ENCODE measurements around the gene LIPF. TPM values are rescaled to one million over a fixed set of nuclear protein-coding genes. Genes with fewer than 3 reads are reported as not detected.
A peak's percentile ranks its signal among the peaks of the same experiment; 100 is the strongest.
"Not testable (repeated sequence)": the region's sequence is repeated elsewhere in the genome, so short reads cannot be mapped to it uniquely, and the experiment has no call there.

The LIPF gene
- total and polyA plus RNA-seq, 2 experiments from 2014 or later, result not detected

GRCh38 chr10:88707429-88708155 lies 43.4 kb downstream of the LIPF start (continued):
- TF ChIP-seq JUNB (IDR thresholded peaks at IDR 0.05; ENCODE audit: unreplicated experiment) (no peak), STAT1 (IDR thresholded peaks at IDR 0.05; ENCODE audit: unreplicated experiment) (no peak)

DNA sequence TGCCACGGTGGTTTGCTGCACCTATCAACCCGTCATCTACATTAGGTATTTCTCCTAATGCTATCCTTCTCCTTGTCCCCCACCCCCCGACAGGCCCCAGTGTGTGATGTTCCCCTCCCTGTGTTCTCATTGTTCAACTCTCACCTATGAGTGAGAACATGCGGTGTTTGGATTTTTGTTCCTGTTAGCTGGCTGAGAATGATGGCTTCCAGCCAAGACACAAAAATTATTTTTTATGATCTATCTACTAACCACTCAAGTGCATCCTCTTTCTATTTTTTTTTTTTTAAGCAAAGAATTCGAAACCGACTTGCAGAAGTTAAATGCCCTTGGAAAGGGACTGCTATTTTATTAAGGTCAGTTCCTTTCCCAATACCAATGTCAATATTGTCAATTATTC lies 45.1 kb downstream of the LIPF start:
- not testable (repeated sequence) for H3K36me3 ChIP-seq (ENCODE audit: insufficient read depth); H2AFZ ChIP-seq; H3K27ac Mint-ChIP-seq; DNase-seq (ENCODE audit: low spot score); H3K79me2 ChIP-seq (replicated peaks; ENCODE audit: insufficient read depth); ATAC-seq; H4K20me1 ChIP-seq (replicated peaks; ENCODE audit: insufficient read depth); H3K9me3 Mint-ChIP-seq; H3K4me3 ChIP-seq; H3K36me3 Mint-ChIP-seq (ENCODE audit: low read depth); H3K9me2 ChIP-seq (ENCODE audit: insufficient read depth); H3K4me2 ChIP-seq; H3F3A ChIP-seq (replicated peaks; ENCODE audit: low read depth); H3K27ac ChIP-seq (ENCODE audit: low read depth); H3K4me1 ChIP-seq (ENCODE audit: insufficient read depth)
- peaks cover 84% of the 10 kb centered on the region for H3K27me3 ChIP-seq (ENCODE audit: insufficient read depth)
- H3K4me1 Mint-ChIP-seq, result peaks cover 32% of the 10 kb centered on the region
- peak overlapping the region; percentile 5; the same call in 2 of the 3 replicates for H3K4me3 Mint-ChIP-seq
- peaks cover 18% of the 10 kb centered on the region for H3K27me3 Mint-ChIP-seq (ENCODE audit: insufficient read depth, low read depth, poor library complexity)

GRCh38 chr10:88715517-88715916 lies 51.3 kb downstream of the LIPF start:
- H3K9me3 Mint-ChIP-seq, result no peaks in the 10 kb centered on the region
- Histone ChIP-seq H3K9me2 (ENCODE audit: insufficient read depth) (no peaks in the 10 kb centered on the region), H3K4me2 (no peak overlapping the region), H2AFZ (no peak overlapping the region), H3K27ac (ENCODE audit: low read depth) (no peak overlapping the region), H3K79me2 (replicated peaks; ENCODE audit: insufficient read depth) (no peaks in the 10 kb centered on the region), H3K27me3 (ENCODE audit: insufficient read depth) (peaks cover 35% of the 10 kb centered on the region), H3K4me1 (ENCODE audit: insufficient read depth) (no peaks in the 10 kb centered on the region), H3K4me3 (no peak overlapping the region), H4K20me1 (replicated peaks; ENCODE audit: insufficient read depth) (no peaks in the 10 kb centered on the region; the same call in 1 of the 2 replicates), H3F3A (replicated peaks; ENCODE audit: low read depth) (no peaks in the 10 kb centered on the region), H3K36me3 (ENCODE audit: insufficient read depth) (no peaks in the 10 kb centered on the region)
- H3K36me3 Mint-ChIP-seq (ENCODE audit: low read depth), result no peaks in the 10 kb centered on the region
- H3K27me3 Mint-ChIP-seq (ENCODE audit: insufficient read depth, low read depth, poor library complexity), result no peaks in the 10 kb centered on the region
- ATAC-seq (no peak), DNase-seq (ENCODE audit: low spot score) (no peak)
- peaks cover 5% of the 10 kb centered on the region; the same call in 2 of the 3 replicates for H3K4me1 Mint-ChIP-seq
- H3K27ac Mint-ChIP-seq, result no peak overlapping the region
- no peak overlapping the region for H3K4me3 Mint-ChIP-seq
- TF ChIP-seq, protein P1, sequence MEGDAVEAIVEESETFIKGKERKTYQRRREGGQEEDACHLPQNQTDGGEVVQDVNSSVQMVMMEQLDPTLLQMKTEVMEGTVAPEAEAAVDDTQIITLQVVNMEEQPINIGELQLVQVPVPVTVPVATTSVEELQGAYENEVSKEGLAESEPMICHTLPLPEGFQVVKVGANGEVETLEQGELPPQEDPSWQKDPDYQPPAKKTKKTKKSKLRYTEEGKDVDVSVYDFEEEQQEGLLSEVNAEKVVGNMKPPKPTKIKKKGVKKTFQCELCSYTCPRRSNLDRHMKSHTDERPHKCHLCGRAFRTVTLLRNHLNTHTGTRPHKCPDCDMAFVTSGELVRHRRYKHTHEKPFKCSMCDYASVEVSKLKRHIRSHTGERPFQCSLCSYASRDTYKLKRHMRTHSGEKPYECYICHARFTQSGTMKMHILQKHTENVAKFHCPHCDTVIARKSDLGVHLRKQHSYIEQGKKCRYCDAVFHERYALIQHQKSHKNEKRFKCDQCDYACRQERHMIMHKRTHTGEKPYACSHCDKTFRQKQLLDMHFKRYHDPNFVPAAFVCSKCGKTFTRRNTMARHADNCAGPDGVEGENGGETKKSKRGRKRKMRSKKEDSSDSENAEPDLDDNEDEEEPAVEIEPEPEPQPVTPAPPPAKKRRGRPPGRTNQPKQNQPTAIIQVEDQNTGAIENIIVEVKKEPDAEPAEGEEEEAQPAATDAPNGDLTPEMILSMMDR (conservative IDR thresholded peaks at IDR 0.05; ENCODE audit: low read depth in 2 of 2), result no peak
- TF ChIP-seq NANOG (IDR thresholded peaks at IDR 0.05; ENCODE audit: borderline replicate concordance) (no peak), EZH2 (IDR thresholded peaks at IDR 0.05; ENCODE audit: low read depth, unreplicated experiment) (no peak), POLR2AphosphoS5 (IDR thresholded peaks at IDR 0.05; ENCODE audit: low read depth) (no peak), STAT1 (IDR thresholded peaks at IDR 0.05; ENCODE audit: unreplicated experiment) (no peak), JUNB (IDR thresholded peaks at IDR 0.05; ENCODE audit: unreplicated experiment) (no peak), EZH2phosphoT487 (IDR thresholded peaks at IDR 0.05; ENCODE audit: unreplicated experiment) (no peak), ZNF331 (CRISPR knock-in tag; IDR thresholded peaks at IDR 0.05; ENCODE audit: low read depth) (no peak), CREB1 (CRISPR knock-in tag; IDR thresholded peaks at IDR 0.05; ENCODE audit: low read depth) (no peak)
- TF ChIP-seq, protein P2, sequence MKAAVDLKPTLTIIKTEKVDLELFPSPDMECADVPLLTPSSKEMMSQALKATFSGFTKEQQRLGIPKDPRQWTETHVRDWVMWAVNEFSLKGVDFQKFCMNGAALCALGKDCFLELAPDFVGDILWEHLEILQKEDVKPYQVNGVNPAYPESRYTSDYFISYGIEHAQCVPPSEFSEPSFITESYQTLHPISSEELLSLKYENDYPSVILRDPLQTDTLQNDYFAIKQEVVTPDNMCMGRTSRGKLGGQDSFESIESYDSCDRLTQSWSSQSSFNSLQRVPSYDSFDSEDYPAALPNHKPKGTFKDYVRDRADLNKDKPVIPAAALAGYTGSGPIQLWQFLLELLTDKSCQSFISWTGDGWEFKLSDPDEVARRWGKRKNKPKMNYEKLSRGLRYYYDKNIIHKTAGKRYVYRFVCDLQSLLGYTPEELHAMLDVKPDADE (IDR thresholded peaks at IDR 0.05), result no peak
- TF ChIP-seq, protein P3, sequence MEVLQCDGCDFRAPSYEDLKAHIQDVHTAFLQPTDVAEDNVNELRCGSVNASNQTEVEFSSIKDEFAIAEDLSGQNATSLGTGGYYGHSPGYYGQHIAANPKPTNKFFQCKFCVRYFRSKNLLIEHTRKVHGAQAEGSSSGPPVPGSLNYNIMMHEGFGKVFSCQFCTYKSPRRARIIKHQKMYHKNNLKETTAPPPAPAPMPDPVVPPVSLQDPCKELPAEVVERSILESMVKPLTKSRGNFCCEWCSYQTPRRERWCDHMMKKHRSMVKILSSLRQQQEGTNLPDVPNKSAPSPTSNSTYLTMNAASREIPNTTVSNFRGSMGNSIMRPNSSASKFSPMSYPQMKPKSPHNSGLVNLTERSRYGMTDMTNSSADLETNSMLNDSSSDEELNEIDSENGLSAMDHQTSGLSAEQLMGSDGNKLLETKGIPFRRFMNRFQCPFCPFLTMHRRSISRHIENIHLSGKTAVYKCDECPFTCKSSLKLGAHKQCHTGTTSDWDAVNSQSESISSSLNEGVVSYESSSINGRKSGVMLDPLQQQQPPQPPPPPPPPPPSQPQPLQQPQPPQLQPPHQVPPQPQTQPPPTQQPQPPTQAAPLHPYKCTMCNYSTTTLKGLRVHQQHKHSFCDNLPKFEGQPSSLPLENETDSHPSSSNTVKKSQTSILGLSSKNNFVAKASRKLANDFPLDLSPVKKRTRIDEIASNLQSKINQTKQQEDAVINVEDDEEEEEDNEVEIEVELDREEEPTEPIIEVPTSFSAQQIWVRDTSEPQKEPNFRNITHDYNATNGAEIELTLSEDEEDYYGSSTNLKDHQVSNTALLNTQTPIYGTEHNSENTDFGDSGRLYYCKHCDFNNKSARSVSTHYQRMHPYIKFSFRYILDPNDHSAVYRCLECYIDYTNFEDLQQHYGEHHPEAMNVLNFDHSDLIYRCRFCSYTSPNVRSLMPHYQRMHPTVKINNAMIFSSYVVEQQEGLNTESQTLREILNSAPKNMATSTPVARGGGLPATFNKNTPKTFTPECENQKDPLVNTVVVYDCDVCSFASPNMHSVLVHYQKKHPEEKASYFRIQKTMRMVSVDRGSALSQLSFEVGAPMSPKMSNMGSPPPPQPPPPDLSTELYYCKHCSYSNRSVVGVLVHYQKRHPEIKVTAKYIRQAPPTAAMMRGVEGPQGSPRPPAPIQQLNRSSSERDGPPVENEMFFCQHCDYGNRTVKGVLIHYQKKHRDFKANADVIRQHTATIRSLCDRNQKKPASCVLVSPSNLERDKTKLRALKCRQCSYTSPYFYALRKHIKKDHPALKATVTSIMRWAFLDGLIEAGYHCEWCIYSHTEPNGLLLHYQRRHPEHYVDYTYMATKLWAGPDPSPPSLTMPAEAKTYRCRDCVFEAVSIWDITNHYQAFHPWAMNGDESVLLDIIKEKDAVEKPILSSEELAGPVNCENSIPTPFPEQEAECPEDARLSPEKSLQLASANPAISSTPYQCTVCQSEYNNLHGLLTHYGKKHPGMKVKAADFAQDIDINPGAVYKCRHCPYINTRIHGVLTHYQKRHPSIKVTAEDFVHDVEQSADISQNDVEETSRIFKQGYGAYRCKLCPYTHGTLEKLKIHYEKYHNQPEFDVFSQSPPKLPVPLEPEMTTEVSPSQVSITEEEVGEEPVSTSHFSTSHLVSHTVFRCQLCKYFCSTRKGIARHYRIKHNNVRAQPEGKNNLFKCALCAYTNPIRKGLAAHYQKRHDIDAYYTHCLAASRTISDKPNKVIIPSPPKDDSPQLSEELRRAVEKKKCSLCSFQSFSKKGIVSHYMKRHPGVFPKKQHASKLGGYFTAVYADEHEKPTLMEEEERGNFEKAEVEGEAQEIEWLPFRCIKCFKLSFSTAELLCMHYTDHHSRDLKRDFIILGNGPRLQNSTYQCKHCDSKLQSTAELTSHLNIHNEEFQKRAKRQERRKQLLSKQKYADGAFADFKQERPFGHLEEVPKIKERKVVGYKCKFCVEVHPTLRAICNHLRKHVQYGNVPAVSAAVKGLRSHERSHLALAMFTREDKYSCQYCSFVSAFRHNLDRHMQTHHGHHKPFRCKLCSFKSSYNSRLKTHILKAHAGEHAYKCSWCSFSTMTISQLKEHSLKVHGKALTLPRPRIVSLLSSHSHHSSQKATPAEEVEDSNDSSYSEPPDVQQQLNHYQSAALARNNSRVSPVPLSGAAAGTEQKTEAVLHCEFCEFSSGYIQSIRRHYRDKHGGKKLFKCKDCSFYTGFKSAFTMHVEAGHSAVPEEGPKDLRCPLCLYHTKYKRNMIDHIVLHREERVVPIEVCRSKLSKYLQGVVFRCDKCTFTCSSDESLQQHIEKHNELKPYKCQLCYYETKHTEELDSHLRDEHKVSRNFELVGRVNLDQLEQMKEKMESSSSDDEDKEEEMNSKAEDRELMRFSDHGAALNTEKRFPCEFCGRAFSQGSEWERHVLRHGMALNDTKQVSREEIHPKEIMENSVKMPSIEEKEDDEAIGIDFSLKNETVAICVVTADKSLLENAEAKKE (CRISPR knock-in tag; IDR thresholded peaks at IDR 0.05), result no peak
